A673 (cell line): ENCODE results near the gene CA6. TPM values are rescaled to one million over a fixed set of nuclear protein-coding genes. Genes with fewer than 3 reads are reported as not detected.
"Not testable (repeated sequence)": the region's sequence is repeated elsewhere in the genome, so short reads cannot be mapped to it uniquely, and the experiment has no call there.

Experiments
- BruUV-seq: library from RNA; stranded (reverse); fragments of 400-500 nt; replicated peaks from 2 replicates; lab custom pipeline; 2021; lab: Mats Ljungman, UMichigan
- CTCF ChIA-PET: fragments of 300-600 bp; sonication (Branson Sonifier 250); formaldehyde crosslinking; loops from one replicate; lab custom pipeline; 2022; ENCODE audit warnings: antibody characterized with exemption; lab: Charles Lee
- POLR2A ChIA-PET: fragments of 300-600 bp; sonication (Branson Sonifier 250); formaldehyde crosslinking; loops from one replicate; lab custom pipeline; 2022; ENCODE audit warnings: antibody characterized with exemption; ENCODE audit not compliant: low non-redundant PET; lab: Charles Lee
- DNase-seq: peaks from one replicate; pipeline ENCODE4 v3.0.0-alpha.2; 2015; ENCODE audit warnings: low spot score
- H3K27ac ChIP-seq: fragments of 200-600 bp; sonication (generic); 2 replicates; pipeline ENCODE4 v1.5.1; 2016; ENCODE audit warnings: mixed run types, low read depth, mild to moderate bottlenecking, mixed read lengths, antibody characterized with exemption, low read length; ENCODE audit not compliant: poor library complexity, severe bottlenecking
- H3K27me3 ChIP-seq: fragments of 200-600 bp; sonication (generic); replicated peaks from 2 replicates; pipeline ENCODE4 v1.6.1; 2017; ENCODE audit warnings: mixed run types, low read depth, mild to moderate bottlenecking, mixed read lengths, antibody characterized with exemption, low read length; ENCODE audit not compliant: insufficient read depth, poor library complexity
- H3K36me3 ChIP-seq: fragments of 200-600 bp; sonication (generic); 2 replicates; pipeline ENCODE4 v1.6.1; 2016; ENCODE audit warnings: mixed run types, mild to moderate bottlenecking, mixed read lengths, antibody characterized with exemption, low read length; ENCODE audit not compliant: insufficient read depth, poor library complexity, severe bottlenecking
- H3K4me1 ChIP-seq: fragments of 200-600 bp; sonication (generic); 2 replicates; pipeline ENCODE4 v1.6.1; 2017; ENCODE audit warnings: mixed run types, mild to moderate bottlenecking, mixed read lengths, antibody characterized with exemption, low read length; ENCODE audit not compliant: insufficient read depth, poor library complexity, severe bottlenecking
- H3K4me3 ChIP-seq: fragments of 200-600 bp; sonication (generic); 2 replicates; pipeline ENCODE4 v1.5.1; 2016; ENCODE audit warnings: low read depth, mixed run types, mild to moderate bottlenecking, mixed read lengths, low read length; ENCODE audit not compliant: poor library complexity, severe bottlenecking
- H3K9me3 ChIP-seq: fragments of 200-600 bp; sonication (generic); 2 replicates; pipeline ENCODE4 v1.6.1; 2016; ENCODE audit warnings: mixed run types, low read depth, mild to moderate bottlenecking, mixed read lengths, antibody characterized with exemption, low read length; ENCODE audit not compliant: poor library complexity, severe bottlenecking
- CTCF ChIP-seq: fragments of 300-800, 200-600 bp; sonication (generic); conservative IDR thresholded peaks from 2 replicates; pipeline ENCODE4 v1.5.1; 2017; ENCODE audit warnings: low read depth, mild to moderate bottlenecking, antibody characterized with exemption, low read length, moderate library complexity, mixed read lengths
- EZH2 ChIP-seq: fragments of 200-600 bp; sonication (generic); IDR thresholded peaks from 2 replicates; pipeline ENCODE4 v1.6.1; 2017; ENCODE audit warnings: borderline replicate concordance, low read depth, mild to moderate bottlenecking, mixed read lengths, antibody characterized with exemption, low read length; ENCODE audit not compliant: poor library complexity, severe bottlenecking
- intact Hi-C: fragments of 100-400 bp; cut with micrococcal nuclease; formaldehyde crosslinking; loops from one replicate; pipeline ENCODE4 v1.10.0; 2022; ENCODE audit not compliant: unreplicated experiment
- total RNA-seq: library from RNA; stranded (reverse); gene quantifications from 2 replicates; pipeline ENCODE4 v1.2.3, GENCODE V29; 2021

The CA6 gene
- total RNA-seq, 1 experiment from 2014 or later = not detected

GRCh38 chr1:8963963-8964362 is 18.3 kb downstream of the CA6 start:
- no peak for DNase-seq
- no peaks in the 10 kb centered on the region for H3K4me1 ChIP-seq
- no peaks in the 10 kb centered on the region for H3K36me3 ChIP-seq
- CTCF ChIA-PET = interaction anchor here (1.1 kb wide), 1 partner anchor 41 kb away, joined by 3 read pairs; no protein-coding TSS in a partner anchor
- no peaks in the 10 kb centered on the region for H3K27me3 ChIP-seq
- intact Hi-C loops = no loop called here
- no TSS peak for BruUV-seq
- POLR2A ChIA-PET = no interaction called here
- H3K27ac ChIP-seq = no peak overlapping the region
- no peak overlapping the region for H3K4me3 ChIP-seq
- no peak for TF ChIP-seq CTCF
- no peak for TF ChIP-seq EZH2
- H3K9me3 ChIP-seq = no peaks in the 10 kb centered on the region

- ChIA-PET POLR2A (no interaction called here), CTCF (no interaction called here)
- Histone ChIP-seq H3K4me3 (no peak overlapping the region), H3K27ac (no peak overlapping the region), H3K27me3 (no peaks in the 10 kb centered on the region), H3K36me3 (no peaks in the 10 kb centered on the region), H3K4me1 (no peaks in the 10 kb centered on the region), H3K9me3 (no peaks in the 10 kb centered on the region)
- TF ChIP-seq CTCF = no peak
- no peak for TF ChIP-seq EZH2
- BruUV-seq = no TSS peak
- no peak for DNase-seq
- intact Hi-C loops = no loop called here
These were observed 19.6 kb downstream of the CA6 start for GRCh38 chr1:8965121-8965820.

GRCh38 chr1:8966606-8967005 is 20.9 kb downstream of the CA6 start:
- no peak overlapping the region for H3K4me3 ChIP-seq
- BruUV-seq = no TSS peak
- intact Hi-C loops = no loop called here
- no peak overlapping the region for H3K27ac ChIP-seq
- DNase-seq = no peak
- H3K27me3 ChIP-seq = no peaks in the 10 kb centered on the region
- H3K36me3 ChIP-seq = no peaks in the 10 kb centered on the region
- CTCF ChIA-PET = no interaction called here
- POLR2A ChIA-PET = no interaction called here
- no peaks in the 10 kb centered on the region for H3K4me1 ChIP-seq
- TF ChIP-seq CTCF (no peak), EZH2 (no peak)
- no peaks in the 10 kb centered on the region for H3K9me3 ChIP-seq

- H3K4me1 ChIP-seq, intact Hi-C loops, CTCF ChIA-PET, H3K9me3 ChIP-seq, H3K4me3 ChIP-seq, H3K36me3 ChIP-seq, POLR2A ChIA-PET, H3K27me3 ChIP-seq, DNase-seq, H3K27ac ChIP-seq, BruUV-seq: not testable (repeated sequence)
These were observed 23.2 kb downstream of the CA6 start for GRCh38 chr1:8968902-8969301.
